A549 (cell line): ENCODE data around the gene FSTL4. TPM values are rescaled to one million over a fixed set of nuclear protein-coding genes. Genes with fewer than 3 reads are reported as not detected.

Experiments
- ATAC-seq, 2 experiments: fragments of 200-7000 bp in 1 of 2; fragments of >200 bp in 1 of 2; cut with Nextera tagmentation in 1 of 2; cut with Tn5 transposase in 1 of 2; 3 replicates each; pipeline versions ENCODE4 v1.8.0 to v1.9.1; 2018 to 2020; ENCODE audit warnings: mild to moderate bottlenecking in 1 of 2, moderate library complexity in 1 of 2
- CTCF ChIA-PET: fragments of 300-600 bp; sonication (Branson Sonifier 250); formaldehyde crosslinking; extraction: SDS; loops from one replicate; lab custom pipeline; 2021; ENCODE audit warnings: antibody characterized with exemption, inconsistent platforms; lab: Yijun Ruan, JAX
- POLR2A ChIA-PET: fragments of 350-600 bp; formaldehyde crosslinking; extraction: SDS; loops from one replicate; lab custom pipeline; 2021; ENCODE audit warnings: antibody characterized with exemption, inconsistent platforms; lab: Yijun Ruan, JAX
- DNase-seq, 2 experiments: peaks; one replicate each; pipeline versions ENCODE4 v3.0.0 to v3.0.0-alpha.2; 2011 to 2016; ENCODE audit warnings: low read depth in 1 of 2, low spot score in 1 of 2
- FAIRE-seq: peaks from 2 replicates; lab custom pipeline; 2011; peaks lifted over from hg19 to GRCh38; lab: Jason Lieb, UNC
- H3K27ac ChIP-seq, 2 experiments: fragments of >200 bp; sonication (Bioruptor Twin); formaldehyde crosslinking; 3 replicates each; pipeline ENCODE4 v1.5.1; 2016 to 2017
- H3K4me1 ChIP-seq: fragments of >200 bp; sonication (Bioruptor Twin); formaldehyde crosslinking; 3 replicates; pipeline ENCODE4 v1.6.1; 2016
- H3K4me2 ChIP-seq: fragments of >200 bp; sonication (Bioruptor Twin); formaldehyde crosslinking; 3 replicates; pipeline ENCODE4 v1.6.1; 2016
- H3K4me3 ChIP-seq: fragments of >200 bp; sonication (Bioruptor Twin); formaldehyde crosslinking; 3 replicates; pipeline ENCODE4 v1.5.1; 2016
- H3K9me3 ChIP-seq: fragments of >200 bp; sonication (Bioruptor Twin); formaldehyde crosslinking; 3 replicates; pipeline ENCODE4 v1.6.1; 2016
- CEBPB ChIP-seq, 2 experiments: fragments of >200 bp in 1 of 2; sonication (Bioruptor Twin) in 1 of 2; formaldehyde crosslinking in 1 of 2; IDR thresholded peaks; 2 replicates each; pipeline ENCODE4 v1.6.1; 2012 to 2016
- CHD2 ChIP-seq: fragments of 150-350 bp; IDR thresholded peaks from 2 replicates; pipeline ENCODE4 v1.6.1; 2014; ENCODE audit warnings: low read length; ENCODE audit not compliant: partially characterized antibody
- EHF ChIP-seq: fragments of 250-450 bp; sonication (Bioruptor Pico); IDR thresholded peaks from 2 replicates; pipeline ENCODE4 v1.5.0; 2020; ENCODE audit warnings: mild to moderate bottlenecking
- ESRRA ChIP-seq: fragments of 150-350 bp; IDR thresholded peaks from 2 replicates; pipeline ENCODE4 v1.6.1; 2014; ENCODE audit warnings: mild to moderate bottlenecking, low read length, borderline replicate concordance
- FOSB ChIP-seq: fragments of 250-450 bp; sonication (Bioruptor Pico); IDR thresholded peaks from 2 replicates; pipeline ENCODE4 v1.5.0; 2020; ENCODE audit warnings: mild to moderate bottlenecking, moderate library complexity
- FOSL2 ChIP-seq, 2 experiments: fragments of 450-650 bp in 1 of 2; fragments of >200 bp in 1 of 2; sonication (Bioruptor Twin) in 1 of 2; formaldehyde crosslinking; IDR thresholded peaks; 2 replicates each; pipeline versions ENCODE4 v1.5.0 to v1.6.1; 2016 to 2020; ENCODE audit warnings: mild to moderate bottlenecking in 1 of 2, moderate library complexity in 1 of 2
- GATA3 ChIP-seq: IDR thresholded peaks from 2 replicates; pipeline ENCODE4 v1.6.1; 2012; ENCODE audit warnings: borderline replicate concordance
- HDAC2 ChIP-seq: fragments of 200-600 bp; sonication (generic); IDR thresholded peaks from 2 replicates; pipeline ENCODE4 v1.6.1; 2016
- HOXB5 ChIP-seq: fragments of 250-450 bp; sonication (Bioruptor Pico); IDR thresholded peaks from 2 replicates; pipeline ENCODE4 v1.5.0; 2020; ENCODE audit warnings: mild to moderate bottlenecking, moderate library complexity
- JUN ChIP-seq, 2 experiments: fragments of >200 bp; sonication (Bioruptor Twin); formaldehyde crosslinking; IDR thresholded peaks; 2 replicates in 1 of 2; 3 replicates in 1 of 2; pipeline ENCODE4 v1.6.1; 2016 to 2017
- JUNB ChIP-seq: fragments of >200 bp; sonication (Bioruptor Twin); formaldehyde crosslinking; IDR thresholded peaks from 2 replicates; pipeline ENCODE4 v1.6.1; 2016
- KDM1A ChIP-seq: fragments of 200-600 bp; sonication (generic); IDR thresholded peaks from 2 replicates; pipeline ENCODE4 v1.6.1; 2016; ENCODE audit warnings: low read depth, mild to moderate bottlenecking
- MYC ChIP-seq: IDR thresholded peaks from 2 replicates; pipeline ENCODE4 v1.6.1; 2012; ENCODE audit warnings: mild to moderate bottlenecking, inconsistent platforms, low read length, improper control_type of control experiment, borderline replicate concordance
- NPAS2 ChIP-seq: fragments of 250-450 bp; sonication (Bioruptor Pico); IDR thresholded peaks from 2 replicates; pipeline ENCODE4 v1.8.0; 2022; ENCODE audit warnings: mild to moderate bottlenecking, moderate library complexity, borderline replicate concordance
- PHF8 ChIP-seq: fragments of 200-600 bp; sonication (generic); IDR thresholded peaks from 2 replicates; pipeline ENCODE4 v1.6.1; 2016; ENCODE audit warnings: low read depth, mild to moderate bottlenecking, antibody characterized with exemption, moderate library complexity, borderline replicate concordance
- POLR2A ChIP-seq: IDR thresholded peaks from 2 replicates; pipeline ENCODE4 v1.6.1; 2012; ENCODE audit warnings: mild to moderate bottlenecking, low read length
- RCOR1 ChIP-seq: fragments of 150-350 bp; IDR thresholded peaks from 2 replicates; pipeline ENCODE4 v1.6.1; 2014; ENCODE audit warnings: antibody characterized with exemption, low read length, low read depth
- RFX5 ChIP-seq: fragments of 450-650 bp; IDR thresholded peaks from 2 replicates; pipeline ENCODE4 v1.7.1; 2014; ENCODE audit warnings: antibody characterized with exemption, mild to moderate bottlenecking, moderate library complexity
- TFCP2L1 ChIP-seq: fragments of 250-450 bp; sonication (Bioruptor Pico); IDR thresholded peaks from 2 replicates; pipeline ENCODE4 v1.5.0; 2021; ENCODE audit warnings: mild to moderate bottlenecking
- ZFP36 ChIP-seq: fragments of 450-650 bp; IDR thresholded peaks from 2 replicates; pipeline ENCODE4 v1.6.1; 2014; ENCODE audit warnings: borderline replicate concordance; ENCODE audit not compliant: partially characterized antibody
- ZNF302 ChIP-seq: fragments of 250-450 bp; sonication (Bioruptor Pico); IDR thresholded peaks from 2 replicates; pipeline ENCODE4 v1.9.0; 2021; ENCODE audit warnings: inconsistent platforms, mild to moderate bottlenecking, moderate library complexity
- WGBS: methylation state at CpG from one replicate; pipeline ENCODE4 v1.1.6; 2017; ENCODE audit errors: missing lambda C conversion rate; 5-methylcytosine and 5-hydroxymethylcytosine counted together
- polyA plus RNA-seq, 4 experiments: library from polyadenylated mRNA; depleted of rRNA in 3 of 4; stranded (reverse); fragments of >200 nt; fragmentation: RNase III in 1 of 4; extraction: RNeasy Plus Mini Kit Qiagen cat#74134 plus additional on column Dnase treatment in 1 of 4; gene quantifications; 2 replicates in 3 of 4; 3 replicates in 1 of 4; pipeline ENCODE4 v1.2.3, GENCODE V29; 2011 to 2017
- TF ChIP-seq, protein P1 (sequence below): fragments of 250-450 bp; sonication (Bioruptor Pico); IDR thresholded peaks from 2 replicates; pipeline ENCODE4 v1.5.0; 2021; ENCODE audit warnings: mild to moderate bottlenecking, moderate library complexity, borderline replicate concordance
- TF ChIP-seq, protein P2 (sequence below): IDR thresholded peaks from 2 replicates; pipeline ENCODE4 v1.6.1; 2012
- TF ChIP-seq, protein P3 (sequence below): fragments of >200 bp; sonication (Bioruptor Twin); formaldehyde crosslinking; IDR thresholded peaks from 2 replicates; pipeline ENCODE4 v1.6.1; 2016

The FSTL4 gene
- polyA plus RNA-seq, 2 of the 4 experiments (the other 2 are of a cell fraction) = 1.6 to 1.8 TPM

DNA sequence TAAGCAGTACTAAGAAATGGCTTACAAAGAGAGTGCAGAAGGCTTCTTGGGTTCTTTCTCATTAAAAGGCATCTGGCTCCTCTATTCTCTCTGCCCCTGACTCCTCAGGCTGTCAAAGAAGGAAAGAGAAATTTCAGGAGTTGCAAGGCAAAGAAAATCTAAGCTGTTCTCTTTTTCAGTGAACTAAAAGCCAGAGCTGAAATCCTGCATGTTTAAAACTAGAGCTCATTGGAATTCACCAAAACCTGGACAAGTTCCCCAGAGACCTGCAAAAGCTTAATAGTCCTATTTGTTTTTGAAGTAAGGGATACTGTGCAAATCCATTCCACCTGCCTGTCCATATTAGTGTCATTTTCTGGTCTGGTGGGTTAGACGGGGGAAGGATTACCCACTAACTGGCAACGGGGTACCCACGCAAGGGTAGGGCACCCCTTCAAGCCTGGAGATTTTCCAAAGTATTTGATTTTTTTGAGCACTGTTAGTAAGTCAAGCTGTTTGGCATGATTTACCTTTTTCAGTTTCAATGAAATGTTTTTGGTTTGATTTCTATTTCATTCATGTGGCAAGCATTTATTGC, 179.3 kb downstream of the FSTL4 start:
- no peak overlapping the region for H3K4me3 ChIP-seq
- DNase-seq (no peak), FAIRE-seq (no peak), ATAC-seq (no peak)
- POLR2A ChIA-PET = no interaction called here
- no peak overlapping the region for H3K4me2 ChIP-seq
- H3K9me3 ChIP-seq = no peaks in the 10 kb centered on the region
- CTCF ChIA-PET = interaction anchor here (0.6 to 5.0 kb wide), 6 partner anchors 10 to 437 kb away, joined by 3 to 42 read pairs (median 6); no protein-coding TSS in a partner anchor
- no peak overlapping the region for H3K27ac ChIP-seq
- TF ChIP-seq HOXB5 (CRISPR knock-in tag) (no peak), KDM1A (no peak), FOSL2 (IDR thresholded peaks at IDR 0.05) (no peak), FOSL2 (CRISPR knock-in tag; IDR thresholded peaks at IDR 0.05) (no peak), PHF8 (no peak), CEBPB (IDR thresholded peaks at IDR 0.05) (no peak), JUN (IDR thresholded peaks at IDR 0.05) (no peak), HDAC2 (no peak), RCOR1 (no peak)
- WGBS = 74% methylated on average over 3 of the region's 3 CpGs
- H3K4me1 ChIP-seq = no peaks in the 10 kb centered on the region

DNA sequence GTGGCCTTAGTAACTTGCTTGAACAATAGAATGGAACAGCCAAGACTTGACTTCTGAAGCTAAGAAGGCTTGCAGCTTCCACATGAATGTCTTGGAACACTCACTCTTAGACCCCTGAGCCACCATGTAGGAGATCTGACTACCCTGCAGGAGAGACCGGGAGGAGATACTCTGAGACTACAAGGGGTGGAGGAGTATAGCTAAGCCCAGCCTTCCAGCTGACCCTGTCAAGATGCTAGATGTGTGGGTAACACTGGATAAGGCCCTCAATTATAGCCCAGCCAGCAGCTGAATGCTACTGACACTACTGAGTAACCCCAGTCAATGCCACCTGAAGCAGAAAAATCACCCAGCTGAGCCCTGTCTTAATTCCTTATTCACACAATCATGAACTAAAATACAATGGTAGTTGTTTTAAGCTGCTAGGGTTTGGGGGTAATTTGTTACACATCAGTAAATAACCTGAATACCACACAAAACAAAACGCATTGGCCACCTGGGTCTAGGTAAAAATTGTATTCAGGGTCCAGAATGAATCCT, 180.9 kb downstream of the FSTL4 start:
- Histone ChIP-seq H3K9me3 (no peaks in the 10 kb centered on the region), H3K4me3 (no peak overlapping the region), H3K4me1 (no peaks in the 10 kb centered on the region), H3K27ac (no peak overlapping the region)
- FAIRE-seq (no peak), ATAC-seq (no peak), DNase-seq (no peak)
- 35% methylated on average over 2 of the region's 2 CpGs for WGBS
- TF ChIP-seq CHD2 (no peak), JUNB (no peak), EHF (CRISPR knock-in tag) (no peak), ZNF302 (no peak), RCOR1 (no peak), HOXB5 (CRISPR knock-in tag) (no peak), MYC (no peak), RFX5 (no peak)
- TF ChIP-seq, protein P1, sequence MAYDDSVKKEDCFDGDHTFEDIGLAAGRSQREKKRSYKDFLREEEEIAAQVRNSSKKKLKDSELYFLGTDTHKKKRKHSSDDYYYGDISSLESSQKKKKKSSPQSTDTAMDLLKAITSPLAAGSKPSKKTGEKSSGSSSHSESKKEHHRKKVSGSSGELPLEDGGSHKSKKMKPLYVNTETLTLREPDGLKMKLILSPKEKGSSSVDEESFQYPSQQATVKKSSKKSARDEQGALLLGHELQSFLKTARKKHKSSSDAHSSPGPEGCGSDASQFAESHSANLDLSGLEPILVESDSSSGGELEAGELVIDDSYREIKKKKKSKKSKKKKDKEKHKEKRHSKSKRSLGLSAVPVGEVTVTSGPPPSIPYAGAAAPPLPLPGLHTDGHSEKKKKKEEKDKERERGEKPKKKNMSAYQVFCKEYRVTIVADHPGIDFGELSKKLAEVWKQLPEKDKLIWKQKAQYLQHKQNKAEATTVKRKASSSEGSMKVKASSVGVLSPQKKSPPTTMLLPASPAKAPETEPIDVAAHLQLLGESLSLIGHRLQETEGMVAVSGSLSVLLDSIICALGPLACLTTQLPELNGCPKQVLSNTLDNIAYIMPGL (CRISPR knock-in tag) = no peak
- TF ChIP-seq, all 56 proteins: peak for 0
- H3K4me2 ChIP-seq = no peak overlapping the region
- CTCF ChIA-PET = interaction anchor here (0.6 to 5.0 kb wide), 4 partner anchors 9 to 511 kb away, joined by 3 to 42 read pairs (median 3); no protein-coding TSS in a partner anchor
- POLR2A ChIA-PET = no interaction called here

DNA sequence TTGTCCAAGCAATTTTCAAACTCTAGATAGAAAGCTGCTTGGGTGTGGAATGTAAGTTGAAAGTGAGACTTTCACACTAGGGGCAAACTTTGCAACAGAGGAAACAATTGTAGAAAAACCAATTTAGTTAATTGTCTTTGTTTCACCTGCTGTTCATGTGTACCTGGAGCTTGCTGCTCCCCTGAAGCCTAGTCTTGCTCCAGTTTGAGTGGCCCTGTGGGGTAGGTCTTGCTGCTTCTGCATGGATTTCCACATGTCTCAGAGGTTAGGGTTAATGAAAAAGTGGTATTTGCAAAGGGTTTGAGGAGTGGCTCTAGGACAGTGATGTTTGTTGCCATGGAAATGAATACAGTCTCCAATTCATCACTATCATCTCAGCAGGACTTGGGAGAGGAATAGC, 182.2 kb downstream of the FSTL4 start:
- FAIRE-seq = no peak
- CTCF ChIA-PET = interaction anchor here (1.0 to 1.4 kb wide), 2 partner anchors 20 to 439 kb away, joined by 3 to 4 read pairs; no protein-coding TSS in a partner anchor
- no peak for ATAC-seq
- H3K27ac ChIP-seq = no peak overlapping the region
- no peak for TF ChIP-seq ESRRA
- TF ChIP-seq TFCP2L1 (CRISPR knock-in tag) = no peak
- TF ChIP-seq PHF8 = no peak
- TF ChIP-seq FOSB = no peak
- TF ChIP-seq POLR2A = no peak
- no peak for TF ChIP-seq ZFP36
- TF ChIP-seq GATA3 = no peak
- TF ChIP-seq, protein P2, sequence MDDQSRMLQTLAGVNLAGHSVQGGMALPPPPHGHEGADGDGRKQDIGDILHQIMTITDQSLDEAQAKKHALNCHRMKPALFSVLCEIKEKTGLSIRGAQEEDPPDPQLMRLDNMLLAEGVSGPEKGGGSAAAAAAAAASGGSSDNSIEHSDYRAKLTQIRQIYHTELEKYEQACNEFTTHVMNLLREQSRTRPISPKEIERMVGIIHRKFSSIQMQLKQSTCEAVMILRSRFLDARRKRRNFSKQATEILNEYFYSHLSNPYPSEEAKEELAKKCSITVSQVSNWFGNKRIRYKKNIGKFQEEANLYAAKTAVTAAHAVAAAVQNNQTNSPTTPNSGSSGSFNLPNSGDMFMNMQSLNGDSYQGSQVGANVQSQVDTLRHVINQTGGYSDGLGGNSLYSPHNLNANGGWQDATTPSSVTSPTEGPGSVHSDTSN = no peak
- TF ChIP-seq, protein P3, sequence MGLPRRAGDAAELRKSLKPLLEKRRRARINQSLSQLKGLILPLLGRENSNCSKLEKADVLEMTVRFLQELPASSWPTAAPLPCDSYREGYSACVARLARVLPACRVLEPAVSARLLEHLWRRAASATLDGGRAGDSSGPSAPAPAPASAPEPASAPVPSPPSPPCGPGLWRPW = no peak
- TF ChIP-seq CHD2 = no peak
- TF ChIP-seq, protein P1 (CRISPR knock-in tag) = no peak
- TF ChIP-seq NPAS2 (CRISPR knock-in tag) = no peak
- no peak overlapping the region for H3K4me3 ChIP-seq
- H3K9me3 ChIP-seq = no peaks in the 10 kb centered on the region
- POLR2A ChIA-PET = no interaction called here
- DNase-seq = no peak
- no peaks in the 10 kb centered on the region for H3K4me1 ChIP-seq
- no peak overlapping the region for H3K4me2 ChIP-seq
